SK-N-SH (cell line): Measurements from ENCODE around the gene PPP2R2B.

Experiments
- CHD2 ChIP-seq: fragments of 150-350 bp; IDR thresholded peaks from 2 replicates; pipeline ENCODE4 v1.6.1; 2018; ENCODE audit warnings: low read length; ENCODE audit not compliant: partially characterized antibody
- EZH2phosphoT487 ChIP-seq: fragments of 200-600 bp; sonication (generic); IDR thresholded peaks from 2 replicates; pipeline ENCODE4 v1.6.1; 2017; ENCODE audit warnings: low read depth, mixed run types, mild to moderate bottlenecking, antibody characterized with exemption, moderate library complexity, borderline replicate concordance
- JUND ChIP-seq: IDR thresholded peaks from 2 replicates; pipeline ENCODE4 v1.4.0; 2012
- MXI1 ChIP-seq: IDR thresholded peaks from 2 replicates; pipeline ENCODE4 v1.6.1; 2012; ENCODE audit warnings: mild to moderate bottlenecking, low read depth, low read length, improper control_type of control experiment
- POLR2AphosphoS5 ChIP-seq: IDR thresholded peaks from 2 replicates; pipeline ENCODE4 v1.6.1; 2012; ENCODE audit warnings: low read depth, low read length
- RFX5 ChIP-seq: IDR thresholded peaks from 2 replicates; pipeline ENCODE4 v1.6.1; 2012; ENCODE audit warnings: mild to moderate bottlenecking, improper control_type of control experiment, low read length
- TAF1 ChIP-seq: IDR thresholded peaks from 2 replicates; pipeline ENCODE4 v1.6.1; 2012; ENCODE audit warnings: low read depth, mild to moderate bottlenecking, low read length, moderate library complexity, borderline replicate concordance
- TCF12 ChIP-seq: IDR thresholded peaks from 2 replicates; pipeline ENCODE4 v1.4.0; 2012
- TF ChIP-seq, protein P1 (sequence below): fragments of 200-600 bp; sonication (generic); IDR thresholded peaks from 2 replicates; pipeline ENCODE4 v1.6.1; 2017; ENCODE audit warnings: antibody characterized with exemption, mild to moderate bottlenecking, moderate library complexity
- TF ChIP-seq, protein P2 (sequence below): IDR thresholded peaks from 2 replicates; pipeline ENCODE4 v1.6.1; 2012; ENCODE audit warnings: mild to moderate bottlenecking, low read depth, low read length, moderate library complexity

DNA sequence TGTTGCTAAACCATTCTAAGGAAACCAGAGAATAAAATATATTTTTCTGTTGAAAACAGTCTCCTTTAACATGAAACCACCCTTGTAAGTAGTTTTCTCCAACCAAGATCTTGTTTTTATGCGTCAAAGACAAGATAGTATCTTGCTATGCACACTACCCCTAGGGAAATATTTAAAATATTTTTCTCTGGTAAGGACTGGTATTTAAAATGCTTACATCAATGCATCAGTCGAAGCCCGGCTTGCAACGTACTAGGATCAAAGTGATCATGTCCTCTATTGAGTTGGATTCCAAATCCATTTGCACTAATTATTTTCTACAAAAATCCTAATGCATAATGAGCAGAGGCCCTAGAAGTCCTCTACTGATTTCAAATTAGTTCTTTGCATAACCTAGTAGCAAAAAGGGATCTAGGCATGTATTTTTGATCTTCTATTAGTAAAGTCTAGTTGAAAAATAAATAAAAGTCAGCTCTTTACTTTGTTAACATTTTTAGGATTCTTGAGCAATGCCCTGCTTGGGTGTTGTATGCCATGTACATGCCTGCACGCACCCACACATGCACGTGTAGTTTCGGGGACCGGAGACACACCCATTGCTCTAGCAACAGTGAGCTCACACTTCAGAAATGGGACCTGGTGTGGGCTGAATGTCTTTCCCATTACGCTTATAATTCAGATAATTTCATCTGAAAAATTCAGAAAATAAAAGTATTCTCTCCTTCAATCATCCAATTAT, 197.5 kb downstream of the PPP2R2B start:
- no peak for TF ChIP-seq JUND
- TF ChIP-seq, protein P1, sequence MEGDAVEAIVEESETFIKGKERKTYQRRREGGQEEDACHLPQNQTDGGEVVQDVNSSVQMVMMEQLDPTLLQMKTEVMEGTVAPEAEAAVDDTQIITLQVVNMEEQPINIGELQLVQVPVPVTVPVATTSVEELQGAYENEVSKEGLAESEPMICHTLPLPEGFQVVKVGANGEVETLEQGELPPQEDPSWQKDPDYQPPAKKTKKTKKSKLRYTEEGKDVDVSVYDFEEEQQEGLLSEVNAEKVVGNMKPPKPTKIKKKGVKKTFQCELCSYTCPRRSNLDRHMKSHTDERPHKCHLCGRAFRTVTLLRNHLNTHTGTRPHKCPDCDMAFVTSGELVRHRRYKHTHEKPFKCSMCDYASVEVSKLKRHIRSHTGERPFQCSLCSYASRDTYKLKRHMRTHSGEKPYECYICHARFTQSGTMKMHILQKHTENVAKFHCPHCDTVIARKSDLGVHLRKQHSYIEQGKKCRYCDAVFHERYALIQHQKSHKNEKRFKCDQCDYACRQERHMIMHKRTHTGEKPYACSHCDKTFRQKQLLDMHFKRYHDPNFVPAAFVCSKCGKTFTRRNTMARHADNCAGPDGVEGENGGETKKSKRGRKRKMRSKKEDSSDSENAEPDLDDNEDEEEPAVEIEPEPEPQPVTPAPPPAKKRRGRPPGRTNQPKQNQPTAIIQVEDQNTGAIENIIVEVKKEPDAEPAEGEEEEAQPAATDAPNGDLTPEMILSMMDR: no peak
- TF ChIP-seq RFX5: no peak
- TF ChIP-seq MXI1: no peak
- no peak for TF ChIP-seq TAF1
- TF ChIP-seq POLR2AphosphoS5: no peak
- no peak for TF ChIP-seq CHD2
- TF ChIP-seq TCF12: no peak
- TF ChIP-seq EZH2phosphoT487: no peak
- TF ChIP-seq, protein P2, sequence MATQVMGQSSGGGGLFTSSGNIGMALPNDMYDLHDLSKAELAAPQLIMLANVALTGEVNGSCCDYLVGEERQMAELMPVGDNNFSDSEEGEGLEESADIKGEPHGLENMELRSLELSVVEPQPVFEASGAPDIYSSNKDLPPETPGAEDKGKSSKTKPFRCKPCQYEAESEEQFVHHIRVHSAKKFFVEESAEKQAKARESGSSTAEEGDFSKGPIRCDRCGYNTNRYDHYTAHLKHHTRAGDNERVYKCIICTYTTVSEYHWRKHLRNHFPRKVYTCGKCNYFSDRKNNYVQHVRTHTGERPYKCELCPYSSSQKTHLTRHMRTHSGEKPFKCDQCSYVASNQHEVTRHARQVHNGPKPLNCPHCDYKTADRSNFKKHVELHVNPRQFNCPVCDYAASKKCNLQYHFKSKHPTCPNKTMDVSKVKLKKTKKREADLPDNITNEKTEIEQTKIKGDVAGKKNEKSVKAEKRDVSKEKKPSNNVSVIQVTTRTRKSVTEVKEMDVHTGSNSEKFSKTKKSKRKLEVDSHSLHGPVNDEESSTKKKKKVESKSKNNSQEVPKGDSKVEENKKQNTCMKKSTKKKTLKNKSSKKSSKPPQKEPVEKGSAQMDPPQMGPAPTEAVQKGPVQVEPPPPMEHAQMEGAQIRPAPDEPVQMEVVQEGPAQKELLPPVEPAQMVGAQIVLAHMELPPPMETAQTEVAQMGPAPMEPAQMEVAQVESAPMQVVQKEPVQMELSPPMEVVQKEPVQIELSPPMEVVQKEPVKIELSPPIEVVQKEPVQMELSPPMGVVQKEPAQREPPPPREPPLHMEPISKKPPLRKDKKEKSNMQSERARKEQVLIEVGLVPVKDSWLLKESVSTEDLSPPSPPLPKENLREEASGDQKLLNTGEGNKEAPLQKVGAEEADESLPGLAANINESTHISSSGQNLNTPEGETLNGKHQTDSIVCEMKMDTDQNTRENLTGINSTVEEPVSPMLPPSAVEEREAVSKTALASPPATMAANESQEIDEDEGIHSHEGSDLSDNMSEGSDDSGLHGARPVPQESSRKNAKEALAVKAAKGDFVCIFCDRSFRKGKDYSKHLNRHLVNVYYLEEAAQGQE: no peak
